HPDE6-E6E7 (cell line): ENCODE data around the gene PCDHB13.
"Not testable (repeated sequence)": the region's sequence is repeated elsewhere in the genome, so short reads cannot be mapped to it uniquely, and the experiment has no call there.

Source experiments
- DNase-seq: peaks from one replicate; pipeline ENCODE4 v3.0.0; 2011; ENCODE audit warnings: missing footprints; ENCODE audit errors: extremely low spot score

The PCDHB13 gene

DNA sequence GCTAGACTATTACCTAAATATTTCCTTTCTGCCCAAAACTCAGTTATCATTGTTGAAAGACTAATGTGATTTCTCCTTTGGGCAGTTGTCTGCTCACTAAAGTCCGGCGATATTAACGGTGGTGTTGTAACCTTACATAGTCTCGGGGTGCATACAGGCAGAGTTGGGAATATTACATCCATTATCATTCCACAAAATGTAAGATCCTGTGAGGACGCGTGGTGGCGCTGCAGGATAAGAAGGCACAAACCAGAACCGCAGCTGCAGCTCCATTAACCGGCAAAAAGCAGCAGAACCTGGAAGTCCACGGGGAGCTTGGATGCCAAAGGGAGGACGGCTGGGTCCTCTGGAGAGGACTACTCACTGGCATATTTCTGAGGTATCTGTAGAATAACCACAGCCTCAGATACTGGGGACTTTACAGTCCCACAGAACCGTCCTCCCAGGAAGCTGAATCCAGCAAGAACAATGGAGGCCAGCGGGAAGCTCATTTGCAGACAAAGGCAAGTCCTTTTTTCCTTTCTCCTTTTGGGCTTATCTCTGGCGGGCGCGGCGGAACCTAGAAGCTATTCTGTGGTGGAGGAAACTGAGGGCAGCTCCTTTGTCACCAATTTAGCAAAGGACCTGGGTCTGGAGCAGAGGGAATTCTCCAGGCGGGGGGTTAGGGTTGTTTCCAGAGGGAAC is at the start of gene PCDHB13:
Gene PCDHB13, plus strand, starts transcription at position 264 of the 684 bp plus-strand sequence. Its CDS starts 205 bp downstream, at position 469.
- DNase-seq: not testable (repeated sequence)

DNA sequence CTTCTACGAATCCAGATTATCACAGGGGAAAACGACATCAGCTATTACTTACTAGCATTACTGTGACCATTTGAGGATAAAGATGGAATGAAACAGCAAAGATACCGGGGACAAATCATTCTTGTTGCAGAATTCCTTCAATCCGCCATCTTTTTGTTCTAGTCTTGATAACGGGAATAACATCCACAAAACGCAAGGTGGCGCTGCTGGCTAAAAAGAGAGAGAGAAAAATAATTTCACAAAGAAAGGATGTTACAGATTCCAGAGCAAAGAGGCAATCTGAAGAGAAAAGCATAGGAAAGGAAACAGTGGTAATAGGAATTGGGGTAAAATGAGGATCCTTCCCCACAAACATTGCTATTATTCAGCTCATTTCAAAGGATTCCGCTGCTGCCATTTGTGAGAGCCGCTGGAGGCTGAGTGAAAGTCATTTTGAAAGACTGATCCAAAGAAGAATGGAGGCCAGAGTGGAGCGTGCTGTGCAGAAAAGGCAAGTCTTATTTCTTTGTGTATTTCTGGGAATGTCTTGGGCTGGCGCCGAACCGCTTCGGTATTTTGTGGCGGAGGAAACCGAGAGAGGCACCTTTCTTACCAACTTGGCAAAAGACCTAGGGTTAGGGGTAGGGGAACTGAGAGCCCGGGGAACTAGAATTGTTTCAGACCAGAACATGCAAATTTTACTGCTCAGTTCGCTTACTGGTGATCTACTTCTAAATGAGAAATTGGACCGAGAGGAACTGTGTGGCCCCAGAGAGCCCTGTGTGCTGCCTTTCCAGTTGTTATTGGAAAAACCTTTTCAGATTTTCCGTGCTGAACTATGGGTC is 41.1 kb upstream of the PCDHB13 start, which contains the start of gene PCDHB7:
Gene PCDHB7, plus strand, starts transcription at position 264 of the 824 bp plus-strand sequence. Its CDS starts 192 bp downstream, at position 456.
- no peak for DNase-seq

DNA sequence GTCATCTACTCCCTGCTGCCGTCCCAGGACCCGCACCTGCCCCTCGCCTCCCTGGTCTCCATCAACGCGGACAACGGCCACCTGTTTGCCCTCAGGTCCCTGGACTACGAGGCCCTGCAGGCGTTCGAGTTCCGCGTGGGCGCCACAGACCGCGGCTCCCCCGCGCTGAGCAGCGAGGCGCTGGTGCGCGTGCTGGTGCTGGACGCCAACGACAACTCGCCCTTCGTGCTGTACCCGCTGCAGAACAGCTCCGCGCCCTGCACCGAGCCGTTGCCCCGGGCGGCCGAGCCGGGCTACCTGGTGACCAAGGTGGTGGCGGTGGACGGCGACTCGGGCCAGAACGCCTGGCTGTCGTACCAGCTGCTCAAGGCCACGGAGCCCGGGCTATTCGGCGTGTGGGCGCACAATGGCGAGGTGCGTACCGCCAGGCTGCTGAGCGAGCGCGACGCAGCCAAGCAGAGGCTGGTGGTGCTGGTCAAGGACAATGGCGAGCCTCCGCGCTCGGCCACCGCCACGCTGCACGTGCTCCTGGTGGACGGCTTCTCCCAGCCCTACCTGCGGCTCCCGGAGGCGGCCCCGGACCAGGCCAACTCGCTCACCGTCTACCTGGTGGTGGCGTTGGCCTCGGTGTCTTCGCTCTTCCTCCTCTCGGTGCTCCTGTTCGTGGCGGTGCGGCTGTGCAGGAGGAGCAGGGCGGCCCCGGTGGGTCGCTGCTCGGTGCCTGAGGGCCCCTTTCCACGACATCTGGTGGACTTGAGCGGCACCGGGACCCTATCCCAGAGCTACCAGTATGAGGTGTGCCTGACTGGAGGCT is 39.2 kb upstream of the PCDHB13 start:
- not testable (repeated sequence) for DNase-seq

DNA sequence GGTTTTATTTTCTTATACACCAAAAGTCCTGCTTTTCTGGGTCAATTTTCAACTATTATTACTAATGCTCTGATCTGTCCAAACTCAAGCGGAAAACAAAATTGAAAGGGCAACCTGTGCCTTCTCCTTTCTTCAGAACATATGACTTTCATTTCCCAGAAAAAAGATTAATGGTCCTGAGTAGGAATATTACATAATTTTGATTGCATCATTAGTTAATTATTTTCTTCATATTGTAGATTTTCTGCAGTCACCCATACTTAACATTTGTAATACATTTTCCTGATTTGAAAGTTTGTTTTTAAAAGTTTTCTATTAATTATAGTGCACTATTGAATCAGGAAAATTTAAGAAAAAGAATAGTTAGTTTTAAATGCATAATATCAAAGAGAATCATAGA is 37.8 kb upstream of the PCDHB13 start:
- no peak for DNase-seq

DNA sequence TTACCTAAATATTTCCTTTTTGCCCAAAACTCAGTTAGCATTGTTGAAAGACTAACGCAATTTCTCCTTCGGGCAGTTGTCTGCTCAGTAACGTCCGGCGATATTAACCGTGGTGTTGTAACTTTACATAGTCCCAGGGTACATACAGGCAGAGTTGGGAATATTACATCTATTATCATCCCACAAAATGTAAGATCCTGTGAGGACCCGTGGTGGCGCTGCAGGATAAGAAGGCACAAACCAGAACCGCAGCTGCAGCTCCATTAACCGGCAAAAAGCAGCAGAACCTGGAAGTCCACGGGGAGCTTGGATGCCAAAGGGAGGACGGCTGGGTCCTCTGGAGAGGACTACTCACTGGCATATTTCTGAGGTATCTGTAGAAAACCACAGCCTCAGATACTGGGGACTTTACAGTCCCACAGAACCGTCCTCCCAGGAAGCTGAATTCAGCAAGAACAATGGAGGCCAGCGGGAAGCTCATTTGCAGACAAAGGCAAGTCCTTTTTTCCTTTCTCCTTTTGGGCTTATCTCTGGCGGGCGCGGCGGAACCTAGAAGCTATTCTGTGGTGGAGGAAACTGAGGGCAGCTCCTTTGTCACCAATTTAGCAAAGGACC is 36.0 kb upstream of the PCDHB13 start, which contains the start of gene PCDHB8:
Gene PCDHB8, plus strand, starts transcription at position 214 of the 615 bp plus-strand sequence. Its CDS starts 245 bp downstream, at position 459.
- not testable (repeated sequence) for DNase-seq

DNA sequence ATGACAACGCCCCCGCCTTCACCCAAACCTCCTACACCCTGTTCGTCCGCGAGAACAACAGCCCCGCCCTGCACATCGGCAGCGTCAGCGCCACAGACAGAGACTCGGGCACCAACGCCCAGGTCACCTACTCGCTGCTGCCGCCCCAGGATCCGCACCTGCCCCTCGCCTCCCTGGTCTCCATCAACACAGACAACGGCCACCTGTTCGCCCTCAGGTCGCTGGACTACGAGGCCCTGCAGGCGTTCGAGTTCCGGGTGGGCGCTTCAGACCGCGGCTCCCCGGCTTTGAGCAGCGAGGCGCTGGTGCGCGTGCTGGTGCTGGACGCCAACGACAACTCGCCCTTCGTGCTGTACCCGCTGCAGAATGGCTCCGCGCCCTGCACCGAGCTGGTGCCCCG is 34.3 kb upstream of the PCDHB13 start:
- not testable (repeated sequence) for DNase-seq

DNA sequence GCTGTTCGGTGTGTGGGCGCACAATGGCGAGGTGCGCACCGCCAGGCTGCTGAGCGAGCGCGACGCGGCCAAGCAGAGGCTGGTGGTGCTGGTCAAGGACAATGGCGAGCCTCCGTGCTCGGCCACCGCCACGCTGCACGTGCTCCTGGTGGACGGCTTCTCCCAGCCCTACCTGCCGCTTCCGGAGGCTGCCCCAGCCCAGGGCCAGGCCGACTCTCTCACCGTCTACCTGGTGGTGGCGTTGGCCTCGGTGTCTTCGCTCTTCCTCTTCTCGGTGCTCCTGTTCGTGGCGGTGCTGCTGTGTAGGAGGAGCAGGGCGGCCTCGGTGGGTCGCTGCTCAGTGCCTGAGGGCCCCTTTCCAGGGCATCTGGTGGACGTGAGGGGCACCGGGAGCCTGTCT is 33.8 kb upstream of the PCDHB13 start:
- DNase-seq: not testable (repeated sequence)

DNA sequence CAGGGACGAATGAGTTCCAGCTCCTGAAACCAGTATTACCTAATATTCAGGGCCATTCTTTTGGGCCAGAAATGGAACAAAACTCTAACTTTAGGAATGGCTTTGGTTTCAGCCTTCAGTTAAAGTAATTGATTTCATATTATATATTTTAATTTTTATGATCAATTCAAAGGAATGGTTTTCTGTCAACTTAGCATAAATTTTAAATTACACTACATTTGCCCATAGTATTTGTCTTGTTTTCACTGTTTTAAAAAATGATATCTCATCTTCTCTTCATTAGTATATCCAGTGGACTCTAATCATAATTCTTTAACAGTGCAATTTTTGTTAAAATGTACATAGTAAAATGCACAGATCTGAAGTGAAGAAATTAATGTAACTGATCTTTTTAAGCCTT is 33.4 kb upstream of the PCDHB13 start:
- DNase-seq: no peak

DNA sequence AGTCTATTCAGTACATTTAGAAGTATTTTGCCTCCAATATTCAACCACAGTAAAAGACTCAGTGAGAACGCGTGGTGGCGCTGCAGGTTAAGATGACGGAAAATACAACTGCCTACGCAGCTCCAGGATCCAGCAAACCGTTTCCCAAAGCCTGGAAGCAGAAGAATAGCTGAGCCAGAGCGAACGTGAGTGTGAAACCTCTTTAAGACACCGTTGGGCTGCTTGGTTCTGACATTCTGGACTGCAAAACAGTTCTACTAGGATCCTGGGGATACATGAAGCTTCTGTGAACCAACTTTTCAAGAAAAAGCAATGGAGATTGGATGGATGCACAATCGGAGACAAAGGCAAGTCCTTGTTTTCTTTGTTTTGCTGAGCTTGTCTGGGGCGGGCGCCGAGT is 31.5 kb upstream of the PCDHB13 start, which contains the start of gene PCDHB16:
Gene PCDHB16, plus strand, starts transcription at position 140 of the 400 bp plus-strand sequence. Its CDS starts 173 bp downstream, at position 313.
- no peak for DNase-seq

DNA sequence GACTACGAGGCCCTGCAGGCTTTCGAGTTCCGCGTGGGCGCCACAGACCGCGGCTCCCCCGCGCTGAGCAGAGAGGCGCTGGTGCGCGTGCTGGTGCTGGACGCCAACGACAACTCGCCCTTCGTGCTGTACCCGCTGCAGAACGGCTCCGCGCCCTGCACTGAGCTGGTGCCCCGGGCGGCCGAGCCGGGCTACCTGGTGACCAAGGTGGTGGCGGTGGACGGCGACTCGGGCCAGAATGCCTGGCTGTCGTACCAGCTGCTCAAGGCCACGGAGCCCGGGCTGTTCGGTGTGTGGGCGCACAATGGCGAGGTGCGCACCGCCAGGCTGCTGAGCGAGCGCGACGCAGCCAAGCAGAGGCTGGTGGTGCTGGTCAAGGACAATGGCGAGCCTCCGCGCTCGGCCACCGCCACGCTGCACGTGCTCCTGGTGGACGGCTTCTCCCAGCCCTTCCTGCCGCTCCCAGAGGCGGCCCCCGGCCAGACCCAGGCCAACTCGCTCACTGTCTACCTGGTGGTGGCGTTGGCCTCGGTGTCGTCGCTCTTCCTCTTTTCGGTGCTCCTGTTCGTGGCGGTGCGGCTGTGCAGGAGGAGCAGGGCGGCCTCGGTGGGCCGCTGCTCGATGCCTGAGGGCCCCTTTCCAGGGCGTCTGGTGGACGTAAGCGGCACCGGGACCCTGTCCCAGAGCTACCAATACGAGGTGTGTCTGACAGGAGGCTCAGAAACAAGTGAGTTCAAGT is 29.4 kb upstream of the PCDHB13 start:
- not testable (repeated sequence) for DNase-seq

DNA sequence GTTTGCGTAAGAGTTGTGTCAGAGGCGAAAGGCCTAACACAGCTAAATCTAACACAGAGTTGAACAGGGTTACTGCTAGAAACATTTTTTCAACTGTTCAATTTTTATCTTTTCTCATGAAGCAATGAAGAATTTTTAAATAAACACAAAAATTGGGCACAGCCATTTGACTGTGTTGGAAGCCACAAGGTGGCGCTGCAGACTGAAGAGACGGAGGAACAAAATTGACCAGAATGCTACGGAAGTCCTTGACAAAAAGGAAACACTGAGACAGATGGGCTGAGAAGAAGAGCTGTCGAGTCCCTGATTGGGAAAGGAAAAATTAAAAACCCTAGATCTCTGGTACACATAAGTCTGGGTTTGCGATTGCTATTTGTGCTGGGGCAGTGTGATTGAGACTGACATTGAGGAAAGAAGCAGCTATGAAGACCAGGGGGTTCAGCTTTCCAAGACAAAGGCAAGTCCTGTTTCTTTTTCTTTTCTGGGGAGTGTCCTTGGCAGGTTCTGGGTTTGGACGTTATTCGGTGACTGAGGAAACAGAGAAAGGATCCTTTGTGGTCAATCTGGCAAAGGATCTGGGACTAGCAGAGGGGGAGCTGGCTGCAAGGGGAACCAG is 26.7 kb upstream of the PCDHB13 start, which contains the start of gene PCDHB9:
Gene PCDHB9, plus strand, starts transcription at position 265 of the 616 bp plus-strand sequence. Its CDS starts 158 bp downstream, at position 423.
- no peak for DNase-seq

DNA sequence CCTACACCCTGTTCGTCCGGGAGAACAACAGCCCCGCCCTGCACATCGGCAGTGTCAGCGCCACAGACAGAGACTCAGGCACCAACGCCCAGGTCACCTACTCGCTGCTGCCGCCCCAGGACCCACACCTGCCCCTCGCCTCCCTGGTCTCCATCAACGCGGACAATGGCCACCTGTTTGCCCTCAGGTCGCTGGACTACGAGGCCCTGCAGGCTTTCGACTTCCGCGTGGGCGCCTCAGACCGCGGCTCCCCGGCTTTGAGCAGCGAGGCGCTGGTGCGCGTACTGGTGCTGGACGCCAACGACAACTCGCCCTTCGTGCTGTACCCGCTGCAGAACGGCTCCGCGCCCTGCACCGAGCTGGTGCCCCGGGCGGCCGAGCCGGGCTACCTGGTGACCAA is 25.0 kb upstream of the PCDHB13 start:
- DNase-seq: not testable (repeated sequence)

DNA sequence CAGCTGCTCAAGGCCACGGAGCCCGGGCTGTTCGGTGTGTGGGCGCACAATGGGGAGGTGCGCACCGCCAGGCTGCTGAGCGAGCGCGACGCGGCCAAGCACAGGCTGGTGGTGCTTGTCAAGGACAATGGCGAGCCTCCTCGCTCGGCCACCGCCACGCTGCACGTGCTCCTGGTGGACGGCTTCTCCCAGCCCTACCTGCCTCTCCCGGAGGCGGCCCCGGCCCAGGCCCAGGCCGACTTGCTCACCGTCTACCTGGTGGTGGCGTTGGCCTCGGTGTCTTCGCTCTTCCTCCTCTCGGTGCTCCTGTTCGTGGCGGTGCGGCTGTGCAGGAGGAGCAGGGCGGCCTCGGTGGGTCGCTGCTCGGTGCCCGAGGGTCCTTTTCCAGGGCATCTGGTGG is 24.6 kb upstream of the PCDHB13 start:
- not testable (repeated sequence) for DNase-seq

DNA sequence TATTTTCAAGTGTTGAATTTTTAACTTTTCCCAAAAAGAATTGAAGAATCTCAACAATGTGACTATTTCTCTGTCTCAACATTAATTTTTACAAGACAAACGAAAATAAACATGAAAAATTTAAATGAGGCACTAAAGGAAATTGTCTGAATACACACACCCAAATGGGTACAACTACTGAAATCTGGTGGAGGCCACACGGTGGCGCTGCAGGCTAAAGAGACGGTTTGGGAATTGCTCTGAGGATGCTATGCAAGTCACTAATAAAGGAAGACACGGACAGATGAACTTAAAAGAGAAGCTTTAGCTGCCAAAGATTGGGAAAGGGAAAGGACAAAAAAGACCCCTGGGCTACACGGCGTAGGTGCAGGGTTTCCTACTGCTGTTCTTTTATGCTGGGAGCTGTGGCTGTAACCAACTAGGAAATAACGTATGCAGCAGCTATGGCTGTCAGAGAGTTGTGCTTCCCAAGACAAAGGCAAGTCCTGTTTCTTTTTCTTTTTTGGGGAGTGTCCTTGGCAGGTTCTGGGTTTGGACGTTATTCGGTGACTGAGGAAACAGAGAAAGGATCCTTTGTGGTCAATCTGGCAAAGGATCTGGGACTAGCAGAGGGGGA is 21.5 kb upstream of the PCDHB13 start, which contains the start of gene PCDHB10:
Gene PCDHB10, plus strand, starts transcription at position 244 of the 616 bp plus-strand sequence. Its CDS starts 200 bp downstream, at position 444.
- no peak for DNase-seq

DNA sequence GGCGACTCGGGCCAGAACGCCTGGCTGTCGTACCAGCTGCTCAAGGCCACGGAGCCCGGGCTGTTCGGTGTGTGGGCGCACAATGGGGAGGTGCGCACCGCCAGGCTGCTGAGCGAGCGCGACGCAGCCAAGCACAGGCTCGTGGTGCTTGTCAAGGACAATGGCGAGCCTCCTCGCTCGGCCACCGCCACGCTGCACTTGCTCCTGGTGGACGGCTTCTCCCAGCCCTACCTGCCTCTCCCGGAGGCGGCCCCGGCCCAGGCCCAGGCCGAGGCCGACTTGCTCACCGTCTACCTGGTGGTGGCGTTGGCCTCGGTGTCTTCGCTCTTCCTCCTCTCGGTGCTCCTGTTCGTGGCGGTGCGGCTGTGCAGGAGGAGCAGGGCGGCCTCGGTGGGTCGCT is 19.4 kb upstream of the PCDHB13 start:
- not testable (repeated sequence) for DNase-seq

DNA sequence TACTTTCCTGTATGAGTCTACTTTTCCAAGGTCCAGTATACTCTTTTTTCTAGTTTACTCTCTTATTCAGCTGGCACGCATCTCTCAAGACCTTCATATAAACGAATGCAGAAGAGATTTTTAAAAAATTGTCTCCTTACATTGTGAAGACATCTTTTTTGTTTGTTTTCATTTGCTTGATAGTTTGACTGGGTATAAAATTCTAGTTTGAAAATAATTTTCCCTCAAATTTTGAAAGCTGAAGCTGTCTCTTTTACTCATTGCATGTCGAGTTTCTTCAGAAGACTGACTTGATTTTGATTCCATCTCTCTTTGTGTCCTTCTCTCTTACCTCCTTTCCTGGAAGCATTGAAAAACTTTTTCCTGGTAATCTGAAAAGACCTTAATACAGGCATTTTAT is 17.4 kb upstream of the PCDHB13 start:
- no peak for DNase-seq

DNA sequence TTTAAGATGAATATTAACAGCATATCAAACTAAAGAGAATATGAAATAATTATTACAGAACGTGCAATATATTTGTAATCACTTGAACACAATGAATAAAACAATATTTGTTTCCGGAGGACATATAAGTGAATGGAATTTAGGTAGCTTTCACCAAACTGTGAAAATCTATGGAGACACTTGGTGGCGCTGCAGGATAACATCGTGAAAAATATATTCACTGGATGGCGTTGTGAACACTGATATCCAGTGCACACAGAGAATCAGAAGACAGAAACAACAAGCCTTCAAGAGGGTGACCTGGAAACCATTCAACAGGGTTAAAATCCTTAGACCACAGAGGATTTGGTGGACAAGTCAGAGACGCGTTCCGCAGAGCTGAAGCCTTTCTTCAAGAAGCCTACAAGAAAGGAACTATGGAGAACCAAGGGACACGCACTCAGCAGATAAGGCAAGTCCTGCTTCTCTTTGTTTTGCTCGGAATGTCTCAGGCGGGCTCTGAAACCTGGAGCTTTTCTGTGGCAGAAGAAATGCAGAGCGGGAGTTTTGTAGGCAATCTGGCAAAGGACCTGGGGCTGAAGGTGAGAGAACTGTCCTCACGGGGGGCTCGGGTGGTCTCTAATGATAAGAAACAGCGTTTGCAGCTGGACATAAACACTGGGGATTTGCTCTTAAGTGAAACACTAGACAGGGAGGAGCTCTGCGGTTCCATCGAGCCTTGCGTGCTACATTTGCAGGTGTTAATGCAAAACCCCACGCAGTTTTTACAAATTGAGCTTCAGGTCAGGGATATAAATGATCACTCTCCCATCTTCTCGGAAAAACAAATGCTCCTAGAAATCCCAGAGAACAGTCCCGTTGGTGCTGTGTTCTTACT is 14.1 kb upstream of the PCDHB13 start, which contains the start of gene PCDHB11:
Gene PCDHB11, plus strand, starts transcription at position 269 of the 877 bp plus-strand sequence. Its CDS starts 148 bp downstream, at position 417.
- DNase-seq: no peak

DNA sequence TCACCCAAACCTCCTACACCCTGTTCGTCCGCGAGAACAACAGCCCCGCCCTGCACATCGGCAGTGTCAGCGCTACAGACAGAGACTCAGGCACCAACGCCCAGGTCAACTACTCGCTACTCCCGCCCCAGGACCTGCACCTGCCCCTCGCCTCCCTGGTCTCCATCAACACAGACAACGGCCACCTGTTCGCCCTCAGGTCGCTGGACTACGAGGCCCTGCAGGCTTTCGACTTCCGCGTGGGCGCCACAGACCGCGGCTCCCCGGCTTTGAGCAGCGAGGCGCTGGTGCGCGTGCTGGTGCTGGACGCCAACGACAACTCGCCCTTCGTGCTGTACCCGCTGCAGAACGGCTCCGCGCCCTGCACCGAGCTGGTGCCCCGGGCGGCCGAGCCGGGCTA is 12.6 kb upstream of the PCDHB13 start:
- not testable (repeated sequence) for DNase-seq
